Hepatocyte (in vitro differentiated cells): ENCODE measurements around the gene ADGRV1.
"Not testable (repeated sequence)": the region's sequence is repeated elsewhere in the genome, so short reads cannot be mapped to it uniquely, and the experiment has no call there.

Source experiments
- EZH2 ChIP-seq: fragments of 200-600 bp; sonication (generic); IDR thresholded peaks from 2 replicates; pipeline ENCODE4 v1.6.1; 2016; ENCODE audit warnings: antibody characterized with exemption, mild to moderate bottlenecking, borderline replicate concordance
- EZH2phosphoT487 ChIP-seq: fragments of 200-600 bp; sonication (generic); IDR thresholded peaks from one replicate; pipeline ENCODE4 v1.6.1; 2018; ENCODE audit warnings: antibody characterized with exemption, mild to moderate bottlenecking, low read depth, moderate library complexity; ENCODE audit not compliant: unreplicated experiment, severe bottlenecking
- TF ChIP-seq, protein P1 (sequence below): fragments of 200-600 bp; sonication (generic); IDR thresholded peaks from 2 replicates; pipeline ENCODE4 v1.5.1; 2016; ENCODE audit warnings: antibody characterized with exemption, mild to moderate bottlenecking; ENCODE audit not compliant: poor library complexity

GRCh38 chr5:90686363-90686762 lies 127.8 kb downstream of the ADGRV1 start:
- TF ChIP-seq, protein P1, sequence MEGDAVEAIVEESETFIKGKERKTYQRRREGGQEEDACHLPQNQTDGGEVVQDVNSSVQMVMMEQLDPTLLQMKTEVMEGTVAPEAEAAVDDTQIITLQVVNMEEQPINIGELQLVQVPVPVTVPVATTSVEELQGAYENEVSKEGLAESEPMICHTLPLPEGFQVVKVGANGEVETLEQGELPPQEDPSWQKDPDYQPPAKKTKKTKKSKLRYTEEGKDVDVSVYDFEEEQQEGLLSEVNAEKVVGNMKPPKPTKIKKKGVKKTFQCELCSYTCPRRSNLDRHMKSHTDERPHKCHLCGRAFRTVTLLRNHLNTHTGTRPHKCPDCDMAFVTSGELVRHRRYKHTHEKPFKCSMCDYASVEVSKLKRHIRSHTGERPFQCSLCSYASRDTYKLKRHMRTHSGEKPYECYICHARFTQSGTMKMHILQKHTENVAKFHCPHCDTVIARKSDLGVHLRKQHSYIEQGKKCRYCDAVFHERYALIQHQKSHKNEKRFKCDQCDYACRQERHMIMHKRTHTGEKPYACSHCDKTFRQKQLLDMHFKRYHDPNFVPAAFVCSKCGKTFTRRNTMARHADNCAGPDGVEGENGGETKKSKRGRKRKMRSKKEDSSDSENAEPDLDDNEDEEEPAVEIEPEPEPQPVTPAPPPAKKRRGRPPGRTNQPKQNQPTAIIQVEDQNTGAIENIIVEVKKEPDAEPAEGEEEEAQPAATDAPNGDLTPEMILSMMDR: not testable (repeated sequence)
- not testable (repeated sequence) for TF ChIP-seq EZH2phosphoT487, EZH2
